ENCODE results near the gene ARHGAP4. TPM values are rescaled to one million over a fixed set of nuclear protein-coding genes. Genes with fewer than 3 reads are reported as not detected.
A peak's percentile ranks its signal among the peaks of the same experiment; 100 is the strongest.

The ARHGAP4 gene
- total and polyA plus RNA-seq, 10 of the 15 experiments (the other 5 are each of a cell fraction or from before 2014, with no cell fraction given), result 0.71 to 120 (median 44.3) TPM

DNA sequence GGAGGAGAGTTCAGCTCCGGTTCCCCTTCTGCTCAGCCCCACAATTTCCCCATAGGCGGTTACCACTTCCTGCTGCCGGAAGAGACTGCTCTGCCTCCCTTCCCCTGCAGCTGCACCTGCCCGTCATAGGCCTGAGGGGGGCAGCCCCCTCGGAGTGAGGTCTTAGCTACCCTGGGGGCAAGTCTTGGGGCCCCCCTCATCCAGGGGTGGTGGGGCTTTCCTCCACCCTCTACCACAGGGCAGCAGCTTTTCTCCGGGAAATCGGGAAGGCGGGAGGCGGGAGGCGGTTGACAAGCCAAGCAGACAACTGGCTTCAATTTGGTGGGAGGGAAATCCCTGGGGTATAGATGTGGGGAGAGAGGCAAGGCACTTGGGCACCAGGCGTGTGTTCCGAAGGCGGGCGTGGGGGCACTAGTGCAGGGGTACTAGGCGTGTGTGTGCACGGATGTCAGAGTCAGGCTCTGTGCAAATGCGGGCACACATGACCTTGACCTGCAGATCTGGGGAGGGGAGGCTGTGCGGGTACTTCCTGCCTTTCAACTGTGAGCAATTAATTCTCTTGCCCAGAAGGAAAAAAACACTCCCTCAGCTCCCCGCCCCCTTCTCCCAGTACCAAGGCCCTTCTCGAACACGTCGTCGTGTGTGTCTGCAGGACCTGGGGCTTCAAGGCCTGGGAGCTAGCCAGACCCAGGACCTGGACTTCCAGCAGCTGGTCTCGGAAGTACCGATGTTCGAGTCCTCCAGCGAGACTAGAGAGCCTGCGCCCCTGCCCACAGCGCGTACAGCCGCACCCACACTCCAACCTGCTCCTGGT is 1.0 kb upstream of the ARHGAP4 start (continued):
- TF ChIP-seq, protein P1, sequence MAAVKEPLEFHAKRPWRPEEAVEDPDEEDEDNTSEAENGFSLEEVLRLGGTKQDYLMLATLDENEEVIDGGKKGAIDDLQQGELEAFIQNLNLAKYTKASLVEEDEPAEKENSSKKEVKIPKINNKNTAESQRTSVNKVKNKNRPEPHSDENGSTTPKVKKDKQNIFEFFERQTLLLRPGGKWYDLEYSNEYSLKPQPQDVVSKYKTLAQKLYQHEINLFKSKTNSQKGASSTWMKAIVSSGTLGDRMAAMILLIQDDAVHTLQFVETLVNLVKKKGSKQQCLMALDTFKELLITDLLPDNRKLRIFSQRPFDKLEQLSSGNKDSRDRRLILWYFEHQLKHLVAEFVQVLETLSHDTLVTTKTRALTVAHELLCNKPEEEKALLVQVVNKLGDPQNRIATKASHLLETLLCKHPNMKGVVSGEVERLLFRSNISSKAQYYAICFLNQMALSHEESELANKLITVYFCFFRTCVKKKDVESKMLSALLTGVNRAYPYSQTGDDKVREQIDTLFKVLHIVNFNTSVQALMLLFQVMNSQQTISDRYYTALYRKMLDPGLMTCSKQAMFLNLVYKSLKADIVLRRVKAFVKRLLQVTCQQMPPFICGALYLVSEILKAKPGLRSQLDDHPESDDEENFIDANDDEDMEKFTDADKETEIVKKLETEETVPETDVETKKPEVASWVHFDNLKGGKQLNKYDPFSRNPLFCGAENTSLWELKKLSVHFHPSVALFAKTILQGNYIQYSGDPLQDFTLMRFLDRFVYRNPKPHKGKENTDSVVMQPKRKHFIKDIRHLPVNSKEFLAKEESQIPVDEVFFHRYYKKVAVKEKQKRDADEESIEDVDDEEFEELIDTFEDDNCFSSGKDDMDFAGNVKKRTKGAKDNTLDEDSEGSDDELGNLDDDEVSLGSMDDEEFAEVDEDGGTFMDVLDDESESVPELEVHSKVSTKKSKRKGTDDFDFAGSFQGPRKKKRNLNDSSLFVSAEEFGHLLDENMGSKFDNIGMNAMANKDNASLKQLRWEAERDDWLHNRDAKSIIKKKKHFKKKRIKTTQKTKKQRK (IDR thresholded peaks at IDR 0.05; ENCODE audit: low read depth, low read length), result no peak
- TF ChIP-seq KAT2A (conservative IDR thresholded peaks at IDR 0.05; ENCODE audit: control insufficient read depth, low read depth, low read length) (no peak), MYB (IDR thresholded peaks at IDR 0.05; ENCODE audit: borderline replicate concordance, low read depth, low read length) (no peak), NFYB (IDR thresholded peaks at IDR 0.05; ENCODE audit: insufficient read depth, low read depth, low read length) (0 out of 2 replicates have a peak, but pooled peaks have one; percentile 35), NR2C2 (IDR thresholded peaks at IDR 0.05; ENCODE audit: borderline replicate concordance, control insufficient read depth, insufficient read length, low read depth) (no peak), SIX5 (IDR thresholded peaks at IDR 0.05; ENCODE audit: low read depth, low read length, severe bottlenecking) (no peak), PML (IDR thresholded peaks at IDR 0.05; ENCODE audit: low read length) (no peak; the same call in 1 of the 2 replicates), HDAC6 (IDR thresholded peaks at IDR 0.05; ENCODE audit: unreplicated experiment) (no peak), CREM (IDR thresholded peaks at IDR 0.05; ENCODE audit: low read depth) (peak; percentile 53; the same call in 1 of the 2 replicates)

All from GM12878 (cell line).